Duodenal mucosa (tissue), 2 donors: ENCODE results near the gene NBEA.

Experiments
- H3K27ac ChIP-seq: one replicate; pipeline ENCODE4 v1.7.0; 2013; ENCODE audit warnings: low read depth, low read length
- H3K27me3 ChIP-seq, 2 donors: one replicate each; pipeline ENCODE4 v1.7.0; 2013; ENCODE audit warnings: low read length in 2 of 2, control low read depth in 1 of 2; ENCODE audit not compliant: insufficient read depth in 2 of 2, control insufficient read depth in 1 of 2
- H3K36me3 ChIP-seq, 2 donors: one replicate each; pipeline ENCODE4 v1.7.0; 2013; ENCODE audit warnings: low read length in 2 of 2, control low read depth in 1 of 2; ENCODE audit not compliant: insufficient read depth in 2 of 2, control insufficient read depth in 1 of 2
- H3K4me1 ChIP-seq, 2 donors: one replicate each; pipeline ENCODE4 v1.7.0; 2013; ENCODE audit warnings: low read length in 2 of 2, control low read depth in 1 of 2; ENCODE audit not compliant: insufficient read depth in 2 of 2, control insufficient read depth in 1 of 2
- H3K4me3 ChIP-seq, 2 donors: one replicate each; pipeline ENCODE4 v1.7.0; 2013; ENCODE audit warnings: low read length in 2 of 2, low read depth in 1 of 2
- H3K9ac ChIP-seq, 2 donors: one replicate each; pipeline ENCODE4 v1.7.0; 2013; ENCODE audit warnings: low read length in 2 of 2, low read depth in 1 of 2
- H3K9me3 ChIP-seq, 2 donors: one replicate each; pipeline ENCODE4 v1.7.0; 2013; ENCODE audit warnings: low read length in 2 of 2, control low read depth in 1 of 2; ENCODE audit not compliant: control insufficient read depth in 1 of 2

NBEA gene

GRCh38 chr13:34941835-34942731 is at the start of gene NBEA:
Gene NBEA (plus strand): TSS chr13:34942270. CDS start chr13:34942821, 551 bp downstream.
- peak within 1 kb of the TSS; percentile 55 for H3K27ac ChIP-seq
- H3K27me3 ChIP-seq = peaks cover 11 to 16% of the 10 kb centered on the region in 2 donors
- peak within 1 kb of the TSS; percentile 70 to 74 for H3K4me3 ChIP-seq
- peak within 1 kb of the TSS in 1 of 2 donors; percentile 41 for H3K9ac ChIP-seq
- peaks cover 0 to 8% of the 10 kb centered on the region in 2 donors for H3K4me1 ChIP-seq
- no peaks in the 10 kb centered on the region for H3K9me3 ChIP-seq
- no peaks in the 10 kb centered on the region for H3K36me3 ChIP-seq

- Histone ChIP-seq H3K27me3 (no peaks in the 10 kb centered on the region), H3K27ac (no peak overlapping the region), H3K9ac (no peak overlapping the region), H3K4me3 (no peak overlapping the region), H3K9me3 (no peaks in the 10 kb centered on the region), H3K4me1 (no peaks in the 10 kb centered on the region), H3K36me3 (no peaks in the 10 kb centered on the region)
Observed at GRCh38 chr13:34894756-34895155, 47.3 kb upstream of the NBEA start.

GRCh38 chr13:34897220-34897619 is 44.9 kb upstream of the NBEA start:
- Histone ChIP-seq H3K4me1 (no peaks in the 10 kb centered on the region), H3K9me3 (no peaks in the 10 kb centered on the region), H3K27ac (no peak overlapping the region), H3K36me3 (no peaks in the 10 kb centered on the region), H3K4me3 (no peak overlapping the region), H3K27me3 (no peaks in the 10 kb centered on the region), H3K9ac (no peak overlapping the region)

GRCh38 chr13:34899888-34900287 is 42.2 kb upstream of the NBEA start:
- Histone ChIP-seq H3K9me3 (no peaks in the 10 kb centered on the region), H3K27ac (no peak overlapping the region), H3K9ac (no peak overlapping the region), H3K36me3 (no peaks in the 10 kb centered on the region), H3K4me3 (no peak overlapping the region), H3K4me1 (no peaks in the 10 kb centered on the region), H3K27me3 (no peaks in the 10 kb centered on the region)

GRCh38 chr13:34900288-34900739 is 41.8 kb upstream of the NBEA start:
- Histone ChIP-seq H3K4me3 (no peak overlapping the region), H3K27me3 (no peaks in the 10 kb centered on the region), H3K36me3 (no peaks in the 10 kb centered on the region), H3K27ac (no peak overlapping the region), H3K9ac (no peak overlapping the region), H3K9me3 (no peaks in the 10 kb centered on the region), H3K4me1 (no peaks in the 10 kb centered on the region)

- Histone ChIP-seq H3K4me3 (no peak overlapping the region), H3K27me3 (no peaks in the 10 kb centered on the region), H3K9me3 (no peaks in the 10 kb centered on the region), H3K27ac (no peak overlapping the region), H3K4me1 (no peaks in the 10 kb centered on the region), H3K9ac (no peak overlapping the region), H3K36me3 (no peaks in the 10 kb centered on the region)
Observed at GRCh38 chr13:34901572-34901971, 40.5 kb upstream of the NBEA start.

- no peaks in the 10 kb centered on the region for H3K36me3 ChIP-seq
- H3K4me1 ChIP-seq = no peaks in the 10 kb centered on the region
- no peaks in the 10 kb centered on the region for H3K27me3 ChIP-seq
Observed at GRCh38 chr13:34911159-34911558, 30.9 kb upstream of the NBEA start.

GRCh38 chr13:34913040-34913439 is 29.0 kb upstream of the NBEA start:
- Histone ChIP-seq H3K4me1 (no peaks in the 10 kb centered on the region), H3K36me3 (no peaks in the 10 kb centered on the region), H3K4me3 (no peak overlapping the region), H3K27ac (no peak overlapping the region), H3K9ac (no peak overlapping the region), H3K9me3 (no peaks in the 10 kb centered on the region), H3K27me3 (no peaks in the 10 kb centered on the region)

More at GRCh38 chr13:34911159-34911558, 30.9 kb upstream of the NBEA start:
- Histone ChIP-seq H3K9ac (no peak overlapping the region), H3K9me3 (no peaks in the 10 kb centered on the region), H3K4me3 (no peak overlapping the region), H3K27ac (no peak overlapping the region)

- no peaks in the 10 kb centered on the region for H3K36me3 ChIP-seq
- no peaks in the 10 kb centered on the region for H3K4me1 ChIP-seq
Observed at GRCh38 chr13:34914416-34914815, 27.7 kb upstream of the NBEA start.

GRCh38 chr13:34926508-34926907 is 15.6 kb upstream of the NBEA start:
- no peaks in the 10 kb centered on the region for H3K36me3 ChIP-seq
- H3K9ac ChIP-seq = no peak overlapping the region
- H3K27ac ChIP-seq = no peak overlapping the region
- H3K4me3 ChIP-seq = no peak overlapping the region
- no peaks in the 10 kb centered on the region for H3K9me3 ChIP-seq
- H3K4me1 ChIP-seq = no peaks in the 10 kb centered on the region
- H3K27me3 ChIP-seq = no peaks in the 10 kb centered on the region

More at GRCh38 chr13:34914416-34914815, 27.7 kb upstream of the NBEA start:
- no peak overlapping the region for H3K4me3 ChIP-seq
- H3K27me3 ChIP-seq = no peaks in the 10 kb centered on the region
- no peaks in the 10 kb centered on the region for H3K9me3 ChIP-seq
- no peak overlapping the region for H3K9ac ChIP-seq
- no peak overlapping the region for H3K27ac ChIP-seq
